Activated T-cell treated with anti-CD3 and anti-CD28 coated beads, Interleukin-2, amount 50 U/mL, for 48 hours (primary cell): ENCODE data around the gene GID4.

Experiments
- DNase-seq, 2 experiments: peaks; one replicate each; pipeline ENCODE4 v3.0.0-alpha.2; 2020

The GID4 gene

GRCh38 chr17:18017958-18018357, 21.2 kb upstream of the GID4 start:
- no peak for DNase-seq

GRCh38 chr17:18018411-18018921, 20.7 kb upstream of the GID4 start:
- DNase-seq = no peak

GRCh38 chr17:18019838-18020154, 19.4 kb upstream of the GID4 start:
- DNase-seq = no peak

GRCh38 chr17:18020971-18021370, 18.2 kb upstream of the GID4 start:
- no peak for DNase-seq

GRCh38 chr17:18021372-18021771, 17.8 kb upstream of the GID4 start:
- no peak for DNase-seq

- peak; percentile 41 to 48 for DNase-seq
Measured at GRCh38 chr17:18025241-18025944, 13.8 kb upstream of the GID4 start.

GRCh38 chr17:18025945-18026776, 13.0 kb upstream of the GID4 start:
- peak in 1 of 2 experiments; percentile 38 for DNase-seq

GRCh38 chr17:18027280-18027679, 11.9 kb upstream of the GID4 start:
- no peak for DNase-seq

GRCh38 chr17:18028114-18028951, 10.9 kb upstream of the GID4 start:
- DNase-seq = no peak

GRCh38 chr17:18028952-18029540, 10.2 kb upstream of the GID4 start:
- DNase-seq = no peak

GRCh38 chr17:18031955-18032354, 7.3 kb upstream of the GID4 start:
- no peak for DNase-seq

GRCh38 chr17:18033442-18034099, 5.6 kb upstream of the GID4 start:
- DNase-seq = peak; percentile 28 to 43

GRCh38 chr17:18035704-18036103, 3.5 kb upstream of the GID4 start:
- DNase-seq = no peak

GRCh38 chr17:18037486-18037885, 1.7 kb upstream of the GID4 start:
- DNase-seq = no peak

- peak; percentile 64 to 69 for DNase-seq
Measured at GRCh38 chr17:18038149-18038850, 908 bp upstream of the GID4 start.

- DNase-seq = peak in 1 of 2 experiments; percentile 55
Measured at GRCh38 chr17:18039535-18040260, 490 bp downstream of the GID4 start.

GRCh38 chr17:18040261-18040858, 1.2 kb downstream of the GID4 start:
- DNase-seq = no peak

- no peak for DNase-seq
Measured at GRCh38 chr17:18041776-18042175, 2.6 kb downstream of the GID4 start.

GRCh38 chr17:18042983-18043382, 3.8 kb downstream of the GID4 start:
- DNase-seq = no peak

GRCh38 chr17:18043491-18043890, 4.3 kb downstream of the GID4 start:
- DNase-seq = no peak

GRCh38 chr17:18044609-18045008, 5.4 kb downstream of the GID4 start:
- no peak for DNase-seq
